T-helper 17 cell (primary cell): ENCODE data around the gene LMF1. TPM values are rescaled to one million over a fixed set of nuclear protein-coding genes. Genes with fewer than 3 reads are reported as not detected.

Experiments used
- ATAC-seq: fragments of 150-1000 bp; cut with Tn5 transposase; 2 replicates; pipeline ENCODE4 v1.10.0; 2021; ENCODE audit warnings: mild to moderate bottlenecking, moderate library complexity
- DNase-seq, 3 donors: peaks; one replicate each; pipeline versions ENCODE4 v3.0.0 to v3.0.0-alpha.2; 2020 to 2021
- H3K9me3 ChIP-seq: one replicate; pipeline ENCODE4 v1.7.0; 2013; ENCODE audit warnings: low read length, mild to moderate bottlenecking; ENCODE audit not compliant: control insufficient read depth, poor library complexity, severe bottlenecking
- H3K27ac Mint-ChIP-seq: one replicate; pipeline ENCODE4 v1.8.0; 2022; ENCODE audit warnings: mild to moderate bottlenecking, moderate library complexity, mixed read lengths
- H3K27me3 Mint-ChIP-seq: one replicate; pipeline ENCODE4 v1.8.0; 2022; ENCODE audit warnings: mixed read lengths
- H3K36me3 Mint-ChIP-seq: one replicate; pipeline ENCODE4 v1.8.0; 2022; ENCODE audit warnings: low read depth, mixed read lengths
- H3K4me1 Mint-ChIP-seq: one replicate; pipeline ENCODE4 v1.8.0; 2022; ENCODE audit warnings: mild to moderate bottlenecking, mixed read lengths
- H3K4me3 Mint-ChIP-seq: one replicate; pipeline ENCODE4 v1.8.0; 2022; ENCODE audit warnings: mild to moderate bottlenecking, moderate library complexity, mixed read lengths
- total RNA-seq, 4 donors: library from RNA in 2 of 4; stranded (reverse) in 2 of 4; gene quantifications; one replicate each; pipeline ENCODE4 v1.2.3 and lab custom pipeline; 2022 to 2026

The LMF1 gene
- total RNA-seq, 2 donors from 2014 or later = 44.4 to 45.6 TPM

- H3K9me3 ChIP-seq = no peaks in the 10 kb centered on the region
- ATAC-seq (no peak), DNase-seq (no peak)
- no peaks in the 10 kb centered on the region for H3K27me3 Mint-ChIP-seq
- H3K4me3 Mint-ChIP-seq = no peak overlapping the region
- peaks cover 5% of the 10 kb centered on the region for H3K4me1 Mint-ChIP-seq
- no peaks in the 10 kb centered on the region for H3K36me3 Mint-ChIP-seq
- no peak overlapping the region for H3K27ac Mint-ChIP-seq
Observed at GRCh38 chr16:928526-928925, 42.3 kb downstream of the LMF1 start.

- H3K36me3 Mint-ChIP-seq = no peaks in the 10 kb centered on the region
- H3K4me3 Mint-ChIP-seq = no peak overlapping the region
- no peak overlapping the region for H3K27ac Mint-ChIP-seq
- DNase-seq (no peak), ATAC-seq (no peak)
- no peaks in the 10 kb centered on the region for H3K27me3 Mint-ChIP-seq
- no peaks in the 10 kb centered on the region for H3K9me3 ChIP-seq
- H3K4me1 Mint-ChIP-seq = peaks cover 5% of the 10 kb centered on the region
Observed at GRCh38 chr16:927931-928330, 42.9 kb downstream of the LMF1 start.

DNA sequence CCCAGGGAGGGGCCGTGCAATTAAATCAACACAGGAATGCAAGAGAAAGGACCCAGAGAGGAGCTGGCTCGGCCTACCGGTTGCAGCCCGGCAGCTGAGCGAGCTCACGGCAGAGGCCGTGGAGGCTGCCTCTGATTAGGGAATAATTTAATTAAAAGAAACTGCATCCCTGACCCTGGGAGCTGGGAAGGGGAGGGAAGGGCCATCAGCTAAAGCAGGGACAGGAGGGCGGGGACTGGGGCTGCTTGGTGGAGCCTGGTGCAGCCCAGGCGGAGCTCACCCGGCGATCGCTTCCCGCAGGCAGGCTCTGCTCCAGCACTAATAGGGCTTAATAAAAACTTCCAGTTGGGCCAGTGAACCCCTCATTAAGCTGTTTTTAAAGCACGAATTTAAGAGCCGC is 43.4 kb downstream of the LMF1 start:
- DNase-seq (no peak), ATAC-seq (no peak)
- Mint-ChIP-seq H3K36me3 (no peaks in the 10 kb centered on the region), H3K27me3 (no peaks in the 10 kb centered on the region), H3K4me3 (no peak overlapping the region), H3K27ac (no peak overlapping the region), H3K4me1 (peaks cover 3% of the 10 kb centered on the region)
- no peaks in the 10 kb centered on the region for H3K9me3 ChIP-seq

DNA sequence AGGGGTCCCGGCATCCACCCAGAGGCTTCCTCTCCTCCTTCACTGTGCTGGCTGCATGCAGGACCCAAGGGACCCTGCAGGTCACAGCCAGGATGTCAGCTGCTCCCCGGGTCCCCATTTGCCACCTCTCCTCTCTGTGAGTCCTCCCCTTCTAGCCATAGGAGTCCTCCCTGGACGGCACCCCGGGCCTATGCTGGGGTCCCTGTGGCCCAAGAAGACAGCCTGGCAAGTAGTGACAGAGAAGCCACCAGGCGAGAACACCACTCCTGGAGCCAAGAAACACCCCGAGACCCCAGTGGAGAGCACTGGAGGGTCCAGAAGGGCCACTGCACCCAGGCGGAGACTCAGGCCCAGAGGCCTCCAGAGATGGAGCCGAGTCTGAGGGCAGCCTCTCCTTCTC is 44.1 kb downstream of the LMF1 start:
- Mint-ChIP-seq H3K27me3 (no peaks in the 10 kb centered on the region), H3K36me3 (no peaks in the 10 kb centered on the region), H3K4me1 (peaks cover 5% of the 10 kb centered on the region), H3K27ac (no peak overlapping the region), H3K4me3 (no peak overlapping the region)
- no peaks in the 10 kb centered on the region for H3K9me3 ChIP-seq
- no peak for DNase-seq
- ATAC-seq = no peak

GRCh38 chr16:924806-925205 is 46.0 kb downstream of the LMF1 start:
- H3K27me3 Mint-ChIP-seq = no peaks in the 10 kb centered on the region
- no peaks in the 10 kb centered on the region for H3K36me3 Mint-ChIP-seq
- DNase-seq = no peak
- no peak for ATAC-seq
- no peaks in the 10 kb centered on the region for H3K9me3 ChIP-seq
- H3K4me3 Mint-ChIP-seq = no peak overlapping the region
- peaks cover 10% of the 10 kb centered on the region for H3K4me1 Mint-ChIP-seq
- H3K27ac Mint-ChIP-seq = no peak overlapping the region

- Mint-ChIP-seq H3K4me1 (peaks cover 10% of the 10 kb centered on the region), H3K36me3 (no peaks in the 10 kb centered on the region), H3K27me3 (no peaks in the 10 kb centered on the region), H3K27ac (no peak overlapping the region), H3K4me3 (no peak overlapping the region)
- ATAC-seq = no peak
- no peaks in the 10 kb centered on the region for H3K9me3 ChIP-seq
- DNase-seq = no peak
Observed at GRCh38 chr16:924063-924462, 46.7 kb downstream of the LMF1 start.

GRCh38 chr16:923184-923583 is 47.6 kb downstream of the LMF1 start:
- Mint-ChIP-seq H3K36me3 (no peaks in the 10 kb centered on the region), H3K4me3 (no peak overlapping the region), H3K4me1 (peaks cover 10% of the 10 kb centered on the region), H3K27ac (no peak overlapping the region), H3K27me3 (no peaks in the 10 kb centered on the region)
- ATAC-seq = no peak
- no peaks in the 10 kb centered on the region for H3K9me3 ChIP-seq
- no peak for DNase-seq

DNA sequence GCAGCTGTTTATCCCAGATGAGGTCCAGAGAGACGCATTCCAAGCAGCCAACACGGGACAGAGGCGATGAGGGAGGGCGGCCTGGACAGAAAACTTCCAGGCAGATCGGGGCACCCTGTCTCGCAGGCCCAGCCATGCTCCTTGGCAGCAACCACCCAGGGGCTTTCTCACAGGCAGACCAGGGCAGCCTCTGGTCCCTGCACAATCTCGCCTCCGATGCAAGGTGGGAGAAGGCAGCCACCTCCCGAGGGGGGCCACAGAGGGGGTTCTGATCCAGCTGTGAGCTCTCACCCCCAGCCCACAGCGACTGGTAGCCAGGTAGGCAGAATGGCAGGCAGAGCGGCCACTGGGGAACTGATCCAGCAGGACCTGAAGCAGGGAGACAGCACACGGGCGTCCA is 48.7 kb downstream of the LMF1 start:
- ATAC-seq (no peak), DNase-seq (no peak)
- H3K4me1 Mint-ChIP-seq = peaks cover 12% of the 10 kb centered on the region
- no peaks in the 10 kb centered on the region for H3K36me3 Mint-ChIP-seq
- H3K9me3 ChIP-seq = no peaks in the 10 kb centered on the region
- H3K27ac Mint-ChIP-seq = no peak overlapping the region
- H3K27me3 Mint-ChIP-seq = no peaks in the 10 kb centered on the region
- H3K4me3 Mint-ChIP-seq = no peak overlapping the region

GRCh38 chr16:921321-921905 is 49.4 kb downstream of the LMF1 start:
- H3K4me1 Mint-ChIP-seq = peaks cover 12% of the 10 kb centered on the region
- DNase-seq (no peak), ATAC-seq (no peak)
- H3K4me3 Mint-ChIP-seq = no peak overlapping the region
- H3K27me3 Mint-ChIP-seq = no peaks in the 10 kb centered on the region
- H3K27ac Mint-ChIP-seq = no peak overlapping the region
- H3K9me3 ChIP-seq = no peaks in the 10 kb centered on the region
- no peaks in the 10 kb centered on the region for H3K36me3 Mint-ChIP-seq

GRCh38 chr16:920717-921116 is 50.1 kb downstream of the LMF1 start:
- DNase-seq = no peak
- Mint-ChIP-seq H3K27ac (no peak overlapping the region), H3K4me3 (no peak overlapping the region), H3K36me3 (no peaks in the 10 kb centered on the region), H3K27me3 (no peaks in the 10 kb centered on the region), H3K4me1 (peaks cover 13% of the 10 kb centered on the region)
- no peaks in the 10 kb centered on the region for H3K9me3 ChIP-seq
- no peak for ATAC-seq

GRCh38 chr16:920051-920681 is 50.6 kb downstream of the LMF1 start:
- DNase-seq (no peak), ATAC-seq (no peak)
- no peaks in the 10 kb centered on the region for H3K9me3 ChIP-seq
- H3K27me3 Mint-ChIP-seq = no peaks in the 10 kb centered on the region
- peaks cover 16% of the 10 kb centered on the region for H3K4me1 Mint-ChIP-seq
- no peak overlapping the region for H3K4me3 Mint-ChIP-seq
- H3K27ac Mint-ChIP-seq = no peak overlapping the region
- no peaks in the 10 kb centered on the region for H3K36me3 Mint-ChIP-seq

- no peaks in the 10 kb centered on the region for H3K36me3 Mint-ChIP-seq
- H3K27ac Mint-ChIP-seq = no peak overlapping the region
- H3K4me1 Mint-ChIP-seq = peaks cover 14% of the 10 kb centered on the region
Observed at GRCh38 chr16:919658-920050, 51.1 kb downstream of the LMF1 start.

GRCh38 chr16:918741-919657 is 51.8 kb downstream of the LMF1 start:
- H3K4me1 Mint-ChIP-seq = peaks cover 13% of the 10 kb centered on the region
- no peaks in the 10 kb centered on the region for H3K9me3 ChIP-seq
- DNase-seq = no peak
- no peak overlapping the region for H3K4me3 Mint-ChIP-seq
- ATAC-seq = no peak
- H3K36me3 Mint-ChIP-seq = no peaks in the 10 kb centered on the region
- no peak overlapping the region for H3K27ac Mint-ChIP-seq
- H3K27me3 Mint-ChIP-seq = no peaks in the 10 kb centered on the region

More at GRCh38 chr16:919658-920050, 51.1 kb downstream of the LMF1 start:
- Mint-ChIP-seq H3K27me3 (no peaks in the 10 kb centered on the region), H3K4me3 (no peak overlapping the region)
- no peak for DNase-seq
- ATAC-seq = no peak
- H3K9me3 ChIP-seq = no peaks in the 10 kb centered on the region
